ENCODE measurements around the gene GASK1A. TPM values are rescaled to one million over a fixed set of nuclear protein-coding genes. Genes with fewer than 3 reads are reported as not detected.

The GASK1A gene
- total and polyA plus RNA-seq, 2 experiments from 2014 or later = 2.6 to 11.1 TPM

GRCh38 chr3:43023746-43024145 is 44.6 kb downstream of the GASK1A start:
- no peaks in the 10 kb centered on the region for H4K20me1 ChIP-seq (replicated peaks; ENCODE audit: insufficient read depth)
- H3K4me1 ChIP-seq (ENCODE audit: insufficient read depth) = peaks cover 4% of the 10 kb centered on the region; the same call in 1 of the 2 replicates
- ATAC-seq (no peak), DNase-seq (ENCODE audit: low spot score) (no peak)
- H3K27me3 ChIP-seq (ENCODE audit: insufficient read depth) = no peaks in the 10 kb centered on the region
- no peaks in the 10 kb centered on the region for H3K79me2 ChIP-seq (replicated peaks; ENCODE audit: insufficient read depth)
- no peaks in the 10 kb centered on the region for H3F3A ChIP-seq (replicated peaks; ENCODE audit: low read depth)
- Mint-ChIP-seq H3K27me3 (ENCODE audit: insufficient read depth, low read depth, poor library complexity) (peaks cover 2% of the 10 kb centered on the region), H3K4me1 (peaks cover 25% of the 10 kb centered on the region), H3K4me3 (no peak overlapping the region), H3K9me3 (peaks cover 9% of the 10 kb centered on the region), H3K27ac (no peak overlapping the region), H3K36me3 (ENCODE audit: low read depth) (no peaks in the 10 kb centered on the region)
- H3K4me3 ChIP-seq = no peak overlapping the region
- H3K27ac ChIP-seq (ENCODE audit: low read depth) = no peak overlapping the region
- no peak for TF ChIP-seq JUNB (IDR thresholded peaks at IDR 0.05; ENCODE audit: unreplicated experiment)
- TF ChIP-seq ZNF462 (CRISPR knock-in tag; IDR thresholded peaks at IDR 0.05) = no peak
- no peak for TF ChIP-seq EZH2 (IDR thresholded peaks at IDR 0.05; ENCODE audit: low read depth, unreplicated experiment)
- TF ChIP-seq ZNF331 (CRISPR knock-in tag; IDR thresholded peaks at IDR 0.05; ENCODE audit: low read depth) = no peak
- no peak for TF ChIP-seq POLR2AphosphoS5 (IDR thresholded peaks at IDR 0.05; ENCODE audit: low read depth)
- TF ChIP-seq ZNF114 (CRISPR knock-in tag; IDR thresholded peaks at IDR 0.05) = no peak
- no peak for TF ChIP-seq NANOG (IDR thresholded peaks at IDR 0.05; ENCODE audit: borderline replicate concordance)
- no peak for TF ChIP-seq REST (IDR thresholded peaks at IDR 0.05; ENCODE audit: unreplicated experiment)
- no peak for TF ChIP-seq ETS1 (IDR thresholded peaks at IDR 0.05)
- TF ChIP-seq EZH2phosphoT487 (IDR thresholded peaks at IDR 0.05; ENCODE audit: unreplicated experiment) = no peak
- TF ChIP-seq CTCF (conservative IDR thresholded peaks at IDR 0.05; ENCODE audit: low read depth in 2 of 2) = no peak
- TF ChIP-seq CREB1 (CRISPR knock-in tag; IDR thresholded peaks at IDR 0.05; ENCODE audit: low read depth) = no peak
- TF ChIP-seq STAT1 (IDR thresholded peaks at IDR 0.05; ENCODE audit: unreplicated experiment) = no peak
- no peak overlapping the region for H2AFZ ChIP-seq
- 0 out of 2 replicates have a peak, but pooled peaks cover 4% of the 10 kb centered on the region for H3K9me2 ChIP-seq (ENCODE audit: insufficient read depth)
- no peaks in the 10 kb centered on the region; the same call in 1 of the 2 replicates for H3K36me3 ChIP-seq (ENCODE audit: insufficient read depth)
- no peak overlapping the region for H3K4me2 ChIP-seq

Data from GM23338 (cell line).